GM18507 (cell line): Measurements from ENCODE around the gene CCDC30.
"Not testable (repeated sequence)": the region's sequence is repeated elsewhere in the genome, so short reads cannot be mapped to it uniquely, and the experiment has no call there.

Experiments used
- DNase-seq: peaks from one replicate; pipeline ENCODE4 v3.0.0; 2011; ENCODE audit warnings: low read depth; ENCODE audit not compliant: insufficient read length; ENCODE audit errors: extremely low spot score
- FAIRE-seq: peaks from 2 replicates; lab custom pipeline; 2011; peaks lifted over from hg19 to GRCh38; lab: Jason Lieb, UNC

CCDC30 gene

GRCh38 chr1:42681741-42682483, 218.8 kb downstream of the CCDC30 start, which contains the start of gene YBX1:
YBX1 (plus strand) TSS chr1:42682418; CDS start chr1:42682566, 148 bp downstream.
- FAIRE-seq (peak; percentile 95), DNase-seq (peak; percentile 91)

- not testable (repeated sequence) for FAIRE-seq
Measured at GRCh38 chr1:42682484-42682738, 219.3 kb downstream of the CCDC30 start.

GRCh38 chr1:42682739-42683531, 219.8 kb downstream of the CCDC30 start:
- peak; percentile 50 for DNase-seq
- FAIRE-seq = peak; percentile 69

More at GRCh38 chr1:42682484-42682738, 219.3 kb downstream of the CCDC30 start:
- not testable (repeated sequence) for DNase-seq

DNA sequence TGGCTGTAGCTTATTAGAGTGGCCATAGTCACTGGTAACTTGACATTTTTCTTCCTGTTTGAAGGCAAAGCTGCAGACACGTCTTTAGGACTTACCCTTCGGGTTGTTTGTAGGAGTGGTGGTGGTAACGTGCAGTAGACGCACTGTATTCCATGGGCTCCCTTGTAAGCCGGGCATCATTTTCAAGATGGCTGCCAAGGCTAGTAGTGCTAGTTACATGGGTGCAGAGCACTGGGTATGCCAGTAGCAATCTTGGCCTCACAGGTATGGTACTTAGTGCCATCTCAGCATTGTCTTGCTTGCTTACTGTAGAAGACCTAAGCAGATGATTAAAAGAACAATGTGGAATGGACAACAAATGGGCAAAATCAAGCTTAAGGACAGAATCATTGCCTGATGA, 221.1 kb downstream of the CCDC30 start:
- no peak for FAIRE-seq
- no peak for DNase-seq

DNA sequence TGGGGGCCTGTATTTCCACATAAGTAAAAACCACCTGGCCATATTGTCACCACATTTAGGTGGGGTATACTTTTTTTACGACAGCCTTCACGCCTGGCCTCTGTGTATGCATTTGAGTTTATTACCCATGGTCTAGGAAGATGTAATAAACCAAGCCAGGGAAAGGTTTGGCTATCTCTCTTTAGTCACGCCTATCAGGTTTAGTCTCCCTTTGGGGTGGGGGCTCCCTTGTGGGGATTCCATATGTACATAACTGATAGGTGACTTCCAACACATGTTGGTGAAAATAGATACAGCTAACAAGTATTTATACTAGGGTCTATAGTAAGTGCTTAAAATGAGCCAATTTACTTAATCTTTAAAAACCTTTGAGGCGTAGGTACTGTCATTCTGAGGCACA, 223.3 kb downstream of the CCDC30 start:
- DNase-seq = no peak
- FAIRE-seq = no peak

DNA sequence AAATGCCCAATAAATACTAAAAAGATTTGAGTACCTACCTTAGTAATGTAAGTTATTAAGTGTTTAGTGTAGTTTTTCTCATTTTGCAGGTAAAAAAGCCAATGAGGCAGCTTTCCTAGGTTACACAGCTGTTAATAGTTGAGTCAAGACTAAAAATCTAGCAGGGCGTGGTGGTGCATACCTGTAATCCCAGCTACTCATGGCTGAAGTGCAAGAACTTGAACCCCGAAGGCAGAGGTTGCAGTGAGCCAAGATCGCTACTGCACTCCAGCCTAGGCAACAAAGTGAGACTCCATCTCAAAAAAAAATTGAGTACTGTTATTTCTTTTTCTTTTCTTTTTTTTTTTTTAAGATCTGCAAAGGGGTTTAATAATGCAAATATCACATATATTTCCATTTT, 226.8 kb downstream of the CCDC30 start:
- DNase-seq = no peak
- FAIRE-seq = no peak

DNA sequence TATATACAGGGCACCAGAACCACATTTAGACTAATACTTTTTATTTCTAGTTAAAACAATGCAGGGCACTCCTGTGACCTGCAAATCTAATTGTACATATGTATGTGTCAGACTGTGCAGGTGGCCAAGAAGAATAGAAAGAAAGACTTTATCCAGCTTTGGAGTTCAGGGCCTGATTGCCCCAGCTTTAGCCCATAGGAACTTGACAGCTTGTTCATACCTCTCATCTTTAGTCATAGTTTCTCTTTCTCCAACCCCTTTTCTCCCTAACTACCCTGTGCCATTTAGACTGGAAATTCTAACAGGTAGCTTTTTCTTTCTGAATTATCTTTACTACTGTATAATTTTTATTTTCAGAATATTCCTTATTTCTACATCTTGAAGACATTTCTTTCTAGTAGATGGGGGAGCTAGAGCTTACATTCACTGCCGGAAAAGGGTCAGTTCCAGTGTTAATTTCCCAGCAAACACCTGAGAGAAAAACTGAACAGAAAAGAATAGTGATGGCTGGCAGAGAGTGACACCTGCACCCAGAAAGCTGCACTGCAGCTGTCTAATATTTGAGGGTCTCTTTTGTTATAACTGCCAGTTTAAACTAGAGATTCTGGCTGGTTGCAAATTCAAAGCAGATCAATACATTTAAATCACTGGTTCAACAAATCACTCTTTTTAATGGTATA, 227.5 kb downstream of the CCDC30 start:
- FAIRE-seq (no peak), DNase-seq (no peak)

GRCh38 chr1:42691157-42691498, 228.0 kb downstream of the CCDC30 start:
- no peak for FAIRE-seq
- no peak for DNase-seq

GRCh38 chr1:42692461-42692860, 229.4 kb downstream of the CCDC30 start:
- no peak for FAIRE-seq
- no peak for DNase-seq

DNA sequence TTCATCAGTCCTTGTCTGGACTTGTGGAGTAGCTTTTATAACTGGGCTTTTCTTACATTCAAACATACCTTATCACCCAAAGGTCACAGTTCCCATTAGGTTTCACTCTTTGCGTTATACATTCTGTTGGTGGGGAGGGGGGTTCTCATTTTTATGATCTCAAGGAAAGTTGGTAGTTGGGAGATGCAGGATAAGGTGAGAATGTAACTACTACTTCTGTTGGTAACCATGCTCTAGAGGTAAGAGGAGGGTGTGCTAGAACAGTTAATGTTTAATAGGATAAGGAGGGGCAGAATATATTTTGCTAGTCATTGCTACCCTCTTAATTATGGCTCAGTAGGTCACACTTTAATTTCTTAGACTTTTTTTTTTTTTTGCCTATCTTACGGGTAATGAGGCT, 229.8 kb downstream of the CCDC30 start:
- FAIRE-seq = peak; percentile 36
- no peak for DNase-seq

GRCh38 chr1:42698081-42698813, 235.2 kb downstream of the CCDC30 start:
- DNase-seq = no peak
- FAIRE-seq = no peak

DNA sequence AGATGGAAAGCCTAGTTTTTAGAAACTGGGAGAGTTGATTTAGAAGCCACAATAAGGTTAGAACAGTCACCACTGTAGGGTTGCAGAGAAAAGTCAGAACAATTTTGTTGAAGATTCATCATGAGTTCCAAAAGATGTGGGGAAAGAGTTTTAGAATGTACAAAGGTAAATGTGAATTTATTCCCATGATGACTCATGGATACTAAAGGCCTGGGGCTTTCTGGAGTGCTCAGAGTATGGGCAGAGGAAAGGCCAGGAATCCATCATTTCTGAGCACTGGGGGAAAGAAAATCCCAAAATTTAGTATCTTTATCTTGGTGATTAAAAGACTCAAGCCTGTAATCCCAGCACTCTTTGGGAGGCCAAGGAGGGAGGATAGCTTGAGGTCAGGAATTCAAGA, 236.9 kb downstream of the CCDC30 start:
- DNase-seq (no peak), FAIRE-seq (no peak)

GRCh38 chr1:42703888-42704464, 240.9 kb downstream of the CCDC30 start:
- DNase-seq (no peak), FAIRE-seq (no peak)
